GM10248 (cell line): ENCODE measurements around the gene CR1.
"Not testable (repeated sequence)": the region's sequence is repeated elsewhere in the genome, so short reads cannot be mapped to it uniquely, and the experiment has no call there.

Source experiments
- CTCF ChIA-PET: fragments of 300-600 bp; sonication (Branson Sonifier 250); formaldehyde crosslinking; extraction: SDS; loops from one replicate; lab custom pipeline; 2021; ENCODE audit warnings: antibody characterized with exemption; lab: Yijun Ruan, JAX
- POLR2A ChIA-PET: fragments of 350-650 bp; sonication (Branson Sonifier 250); formaldehyde crosslinking; extraction: SDS; loops from one replicate; lab custom pipeline; 2020; ENCODE audit warnings: antibody characterized with exemption; lab: Yijun Ruan, JAX
- DNase-seq: peaks from one replicate; pipeline ENCODE4 v3.0.0; 2012; ENCODE audit errors: extremely low spot score
- CTCF ChIP-seq: IDR thresholded peaks from 2 replicates; pipeline ENCODE4 v1.5.1; 2012; ENCODE audit warnings: mild to moderate bottlenecking, low read depth; ENCODE audit errors: extremely low read depth, missing control alignments, control extremely low read depth

The CR1 gene

GRCh38 chr1:207581496-207582153 is 85.7 kb downstream of the CR1 start:
- TF ChIP-seq CTCF: no peak
- DNase-seq: no peak
- ChIA-PET CTCF (interaction anchor here (1.3 to 1.4 kb wide), 2 partner anchors 117 to 216 kb away, joined by 4 to 5 read pairs; no protein-coding TSS in a partner anchor), POLR2A (no interaction called here)

GRCh38 chr1:207589506-207589905 is 93.5 kb downstream of the CR1 start:
- DNase-seq, POLR2A ChIA-PET: not testable (repeated sequence)
- CTCF ChIA-PET: interaction anchor here (1.0 to 1.2 kb wide), 2 partner anchors 9 to 11 kb away, joined by 3 read pairs; no protein-coding TSS in a partner anchor

GRCh38 chr1:207591205-207591604 is 95.2 kb downstream of the CR1 start:
- DNase-seq, POLR2A ChIA-PET: not testable (repeated sequence)
- CTCF ChIA-PET: interaction anchor here (1.3 kb wide), 1 partner anchor 11 kb away, joined by 3 read pairs; no protein-coding TSS in a partner anchor

- POLR2A ChIA-PET, DNase-seq, CTCF ChIA-PET: not testable (repeated sequence)
Observed at GRCh38 chr1:207594095-207594494, 98.1 kb downstream of the CR1 start.

- TF ChIP-seq CTCF: no peak
- CTCF ChIA-PET: interaction anchor here (1.2 to 2.6 kb wide), 3 partner anchors 17 to 72 kb away, joined by 3 to 12 read pairs (median 3); no protein-coding TSS in a partner anchor
- DNase-seq: no peak
- POLR2A ChIA-PET: no interaction called here
Observed at GRCh38 chr1:207603777-207604176, 107.8 kb downstream of the CR1 start.

- no peak for TF ChIP-seq CTCF
- ChIA-PET CTCF (interaction anchor here (0.9 to 2.6 kb wide), 4 partner anchors 9 to 15 kb away, joined by 3 to 12 read pairs (median 6); no protein-coding TSS in a partner anchor), POLR2A (no interaction called here)
- no peak for DNase-seq
Observed at GRCh38 chr1:207605444-207606361, 109.7 kb downstream of the CR1 start.

- DNase-seq: no peak
- no peak for TF ChIP-seq CTCF
- CTCF ChIA-PET: interaction anchor here (0.9 to 1.3 kb wide), 3 partner anchors 8 to 14 kb away, joined by 3 to 8 read pairs (median 4); no protein-coding TSS in a partner anchor
- POLR2A ChIA-PET: no interaction called here
Observed at GRCh38 chr1:207606362-207606755, 110.4 kb downstream of the CR1 start.

GRCh38 chr1:207612762-207613161 is 116.8 kb downstream of the CR1 start:
- no peak for TF ChIP-seq CTCF
- ChIA-PET CTCF (no interaction called here), POLR2A (no interaction called here)
- no peak for DNase-seq
